OCI-LY3 (cell line): Measurements from ENCODE around the gene MAN2A2.

Experiments
- CTCF ChIP-seq: fragments of 200-600, 300-600 bp; sonication (generic); IDR thresholded peaks from 2 replicates; pipeline ENCODE4 v1.5.1; 2014; ENCODE audit warnings: antibody characterized with exemption, low read length, low read depth
- EZH2phosphoT487 ChIP-seq: fragments of 200-600 bp; shearing (Covaris generic); IDR thresholded peaks from 2 replicates; pipeline ENCODE4 v1.6.1; 2018; ENCODE audit warnings: antibody characterized with exemption, mixed run types, low read depth

- no peak for TF ChIP-seq CTCF
- no peak for TF ChIP-seq EZH2phosphoT487
Observed at GRCh38 chr15:90907051-90907660, 4.1 kb downstream of the MAN2A2 start.
